Hematopoietic multipotent progenitor cell treated with erythropoietin and hydrocortisone succinate and interleukin-3 and kit ligand, for 4 days (in vitro differentiated cells): ENCODE measurements around the gene EGFLAM.
A peak's percentile ranks its signal among the peaks of the same experiment; 100 is the strongest.

Experiments used
- DNase-seq: peaks from one replicate; pipeline ENCODE4 v3.0.0-alpha.2; 2015

The EGFLAM gene

DNA sequence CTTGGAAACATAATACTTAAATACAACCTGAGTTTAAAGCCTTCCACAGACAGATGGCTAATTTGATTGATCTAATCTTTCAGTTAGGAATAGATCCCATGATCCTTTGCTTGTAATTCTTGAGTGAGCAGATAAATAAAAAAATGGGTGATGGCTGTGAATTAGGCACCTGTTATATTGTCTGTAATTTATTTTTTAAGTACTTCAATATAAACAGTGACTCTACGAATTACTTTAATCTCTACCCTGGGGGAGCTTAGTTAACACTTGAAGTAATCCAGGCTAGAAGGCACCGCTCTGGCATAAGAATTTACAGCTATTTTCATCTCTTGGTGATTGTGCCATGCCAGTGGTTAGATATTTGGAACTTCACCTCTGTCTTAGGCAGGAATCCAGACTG is 9.0 kb downstream of the EGFLAM start:
- no peak for DNase-seq

DNA sequence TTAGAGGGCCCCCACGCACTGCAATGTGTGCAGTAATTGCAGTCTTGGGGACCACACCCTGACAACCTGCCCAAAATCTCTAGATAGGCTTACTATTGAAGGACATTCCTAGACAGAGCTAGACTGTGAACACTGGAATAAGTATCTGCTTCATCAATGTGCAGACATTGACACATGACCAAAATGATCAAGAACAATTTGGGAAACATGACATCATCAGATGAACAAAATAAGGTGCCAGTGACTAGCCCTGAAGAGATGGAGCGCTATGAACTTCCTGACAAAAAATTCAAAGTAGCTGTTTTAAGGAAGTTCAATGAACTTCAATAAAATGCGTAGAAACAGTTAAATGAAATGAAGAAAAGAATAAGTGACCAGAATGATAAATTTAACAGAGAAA is 15.3 kb downstream of the EGFLAM start:
- no peak for DNase-seq

DNA sequence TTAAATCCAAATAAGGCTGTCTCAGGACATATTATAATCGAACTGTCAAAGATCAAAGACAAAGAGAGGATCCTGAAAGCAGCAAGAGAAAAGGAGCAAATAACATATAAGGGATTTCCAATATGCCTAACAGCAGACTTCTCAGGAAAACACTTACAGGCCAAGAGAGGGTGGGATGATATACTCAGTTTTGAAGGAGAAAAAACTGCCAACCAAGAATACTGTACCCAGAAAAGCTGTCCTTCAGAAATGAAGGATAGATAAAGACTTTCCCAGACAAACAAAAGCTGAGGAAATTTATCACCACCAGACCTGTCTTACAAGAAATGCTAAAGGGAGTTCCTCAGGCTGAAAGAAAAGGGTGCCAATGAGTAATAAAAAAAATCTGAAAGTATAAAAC is 16.0 kb downstream of the EGFLAM start:
- DNase-seq, result no peak

DNA sequence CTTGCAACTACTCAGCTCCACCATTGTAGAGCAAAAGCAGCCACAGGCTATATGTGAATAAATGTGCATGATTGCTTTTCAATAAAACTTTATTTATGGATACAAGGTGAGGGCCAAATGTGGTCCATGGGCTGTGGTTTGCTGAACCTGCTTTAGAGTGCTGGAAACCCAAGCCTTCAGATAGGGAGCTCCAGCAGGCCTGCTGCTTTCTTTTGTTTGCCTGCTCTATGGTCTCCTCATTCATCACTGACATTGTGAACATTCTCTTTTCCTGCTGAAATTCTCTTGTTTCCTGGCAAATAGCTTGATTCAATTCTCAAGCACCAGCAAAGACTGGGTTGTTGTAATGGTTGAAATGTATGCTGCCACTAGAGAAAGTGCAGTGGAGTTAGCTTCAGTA is 26.0 kb downstream of the EGFLAM start:
- no peak for DNase-seq

DNA sequence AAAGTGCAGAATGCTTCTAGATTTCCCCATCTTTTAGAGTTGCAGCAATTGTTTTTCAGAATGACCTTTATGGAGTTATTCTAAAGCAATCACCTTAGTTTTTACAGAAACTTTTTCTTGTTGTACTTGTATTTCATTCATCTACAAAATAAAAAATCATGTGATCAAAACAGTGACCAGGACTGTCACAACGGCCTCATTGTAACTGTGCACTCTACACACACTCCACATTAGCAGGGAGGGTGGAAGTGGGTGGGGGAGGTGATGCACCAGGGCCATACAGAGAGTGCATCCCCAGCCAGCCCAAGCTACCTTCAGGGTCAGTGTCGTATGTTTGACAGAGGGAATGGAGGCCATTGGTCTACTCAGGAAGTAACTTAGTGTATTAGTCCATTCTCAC is 26.9 kb downstream of the EGFLAM start:
- DNase-seq, result no peak

DNA sequence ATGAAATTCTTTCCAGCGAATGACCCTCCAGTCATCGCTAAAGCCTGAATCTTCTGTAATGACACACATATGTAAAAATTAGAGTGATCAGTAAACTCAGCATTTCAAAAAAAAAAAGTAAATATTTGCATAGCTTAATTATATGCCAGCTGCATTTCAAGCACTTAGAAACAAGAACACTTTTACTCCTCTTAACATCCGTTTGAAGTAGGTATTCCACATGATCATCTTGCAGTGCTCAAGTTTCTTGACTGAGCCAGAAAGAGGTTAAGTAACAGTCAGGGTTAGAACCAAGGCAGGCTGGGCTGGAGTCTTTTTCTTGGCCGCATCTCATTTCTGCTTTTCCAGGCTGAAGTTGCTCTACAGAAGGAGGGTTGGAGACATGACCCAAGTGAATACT is 27.6 kb downstream of the EGFLAM start:
- DNase-seq, result no peak

DNA sequence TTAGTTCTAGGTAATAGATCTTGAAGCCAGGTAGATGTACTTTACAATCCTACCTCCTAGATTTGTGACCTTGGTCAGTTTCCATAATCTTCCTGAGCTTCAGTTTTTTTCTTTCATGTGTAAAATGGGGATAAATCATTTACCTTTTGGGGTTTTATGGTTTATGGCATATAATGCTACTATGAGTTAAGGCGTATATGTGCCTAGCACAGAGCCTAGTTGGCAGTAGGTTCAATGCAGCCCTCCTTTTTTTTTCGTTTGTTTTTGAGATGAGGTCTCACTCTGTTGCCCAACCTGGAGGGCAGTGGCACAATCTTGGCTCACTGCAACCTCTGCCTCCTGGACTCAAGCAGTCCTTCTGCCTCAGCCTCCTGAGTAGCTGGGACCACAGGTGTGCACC is 28.8 kb downstream of the EGFLAM start:
- no peak for DNase-seq

DNA sequence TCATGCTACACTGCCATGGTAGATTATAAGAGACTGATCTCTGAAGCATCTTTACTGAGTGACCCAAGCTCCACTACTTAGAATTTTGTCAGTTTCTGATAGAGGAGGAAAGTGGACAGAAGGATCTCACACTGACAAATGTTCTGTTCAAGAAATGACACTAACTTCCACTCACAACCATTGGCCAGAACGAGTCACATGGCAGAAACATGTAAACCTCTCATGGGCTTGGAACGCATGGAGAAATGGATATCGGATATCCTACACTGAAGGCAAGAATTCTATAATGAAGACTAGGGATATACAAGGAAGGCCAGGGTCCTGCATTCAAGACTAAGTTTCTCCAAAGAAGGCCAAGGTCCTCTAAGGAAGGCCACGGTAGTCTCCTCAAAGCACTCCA is 31.1 kb downstream of the EGFLAM start:
- no peak for DNase-seq

DNA sequence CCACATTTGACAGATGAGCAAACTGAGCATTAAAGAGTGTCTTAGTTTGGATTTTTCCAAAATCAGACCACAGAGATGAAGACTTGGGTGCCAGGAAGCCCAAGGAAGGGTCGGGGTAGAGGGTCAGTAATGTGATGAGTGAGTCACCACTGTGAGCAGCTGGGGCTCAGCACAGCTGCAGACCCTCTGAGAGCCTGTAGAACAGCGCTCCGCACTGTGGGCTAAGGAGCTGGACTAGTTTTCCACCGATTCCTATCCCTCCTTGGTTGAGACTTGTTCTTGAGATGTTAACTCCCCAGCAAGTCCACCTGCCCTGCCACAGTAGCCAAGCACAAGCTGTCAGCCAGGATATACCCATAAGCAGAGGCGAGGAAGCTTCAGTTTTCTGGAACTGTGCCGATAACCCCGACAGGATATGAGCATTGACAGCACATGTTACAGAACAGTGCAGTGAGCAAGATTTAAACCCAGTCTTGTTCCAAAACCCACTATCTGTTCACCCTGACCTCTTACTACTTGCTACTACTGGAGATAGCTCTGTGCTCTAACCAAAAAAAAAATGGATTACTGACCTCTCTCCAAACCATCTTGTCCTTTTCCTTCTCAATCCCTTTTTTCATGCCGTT is 31.8 kb downstream of the EGFLAM start:
- DNase-seq, result no peak

DNA sequence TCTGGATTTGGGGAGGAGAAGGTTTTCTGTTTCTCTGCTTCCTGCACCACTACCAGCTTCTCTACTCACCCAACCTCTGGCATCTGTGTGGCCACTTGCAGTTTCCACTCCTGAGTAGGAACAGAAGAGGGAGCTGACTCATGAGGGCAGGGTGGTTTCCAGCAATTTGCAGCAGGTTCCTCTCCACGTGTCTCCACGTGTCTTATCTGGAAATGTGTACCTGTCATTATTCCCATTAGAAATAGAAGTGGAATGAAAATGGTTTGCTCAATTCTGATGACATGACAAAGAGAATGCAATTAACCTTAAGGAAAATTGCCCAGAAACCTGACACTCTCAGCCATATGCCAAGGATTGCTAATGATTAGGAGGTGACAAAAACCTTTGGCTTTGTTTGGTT is 33.0 kb downstream of the EGFLAM start:
- no peak for DNase-seq

DNA sequence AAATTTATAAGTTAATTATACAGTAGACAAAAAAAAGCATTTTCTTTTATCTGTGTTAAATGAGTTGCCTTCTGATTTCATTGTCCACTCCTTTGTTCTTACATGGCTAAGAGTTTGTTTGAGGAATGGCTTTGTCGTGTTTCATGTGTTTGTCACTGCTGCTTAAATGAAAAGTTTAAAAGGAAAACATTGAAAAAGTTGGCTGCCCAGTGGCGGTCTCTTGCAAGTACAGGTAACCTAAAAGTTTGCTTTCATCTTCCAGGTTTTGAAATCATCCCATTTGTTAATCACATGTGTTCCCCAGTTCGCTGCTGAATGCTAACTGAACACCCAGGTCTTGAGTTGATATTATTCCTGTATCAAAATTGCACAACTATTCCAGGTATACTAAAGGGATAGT is 33.9 kb downstream of the EGFLAM start:
- DNase-seq, result no peak

DNA sequence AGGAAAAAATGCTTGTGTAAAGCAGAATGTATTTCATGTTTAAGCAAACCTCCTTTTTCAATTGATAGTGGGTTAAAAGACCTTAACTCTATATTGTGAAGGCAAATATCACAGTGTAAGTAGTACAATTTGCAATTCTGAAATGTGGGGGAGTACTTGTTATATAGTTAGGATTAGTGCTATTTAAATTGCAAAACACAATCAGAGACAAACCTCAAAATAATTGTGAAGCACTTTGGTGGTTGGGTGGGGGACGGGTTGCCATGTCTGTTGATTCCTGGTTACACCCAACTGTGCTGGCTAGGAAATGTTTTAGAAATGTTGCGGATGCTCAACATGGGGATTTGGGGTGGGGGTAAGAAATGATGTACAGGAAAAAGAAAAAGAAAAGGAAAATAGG is 37.4 kb downstream of the EGFLAM start:
- no peak for DNase-seq

DNA sequence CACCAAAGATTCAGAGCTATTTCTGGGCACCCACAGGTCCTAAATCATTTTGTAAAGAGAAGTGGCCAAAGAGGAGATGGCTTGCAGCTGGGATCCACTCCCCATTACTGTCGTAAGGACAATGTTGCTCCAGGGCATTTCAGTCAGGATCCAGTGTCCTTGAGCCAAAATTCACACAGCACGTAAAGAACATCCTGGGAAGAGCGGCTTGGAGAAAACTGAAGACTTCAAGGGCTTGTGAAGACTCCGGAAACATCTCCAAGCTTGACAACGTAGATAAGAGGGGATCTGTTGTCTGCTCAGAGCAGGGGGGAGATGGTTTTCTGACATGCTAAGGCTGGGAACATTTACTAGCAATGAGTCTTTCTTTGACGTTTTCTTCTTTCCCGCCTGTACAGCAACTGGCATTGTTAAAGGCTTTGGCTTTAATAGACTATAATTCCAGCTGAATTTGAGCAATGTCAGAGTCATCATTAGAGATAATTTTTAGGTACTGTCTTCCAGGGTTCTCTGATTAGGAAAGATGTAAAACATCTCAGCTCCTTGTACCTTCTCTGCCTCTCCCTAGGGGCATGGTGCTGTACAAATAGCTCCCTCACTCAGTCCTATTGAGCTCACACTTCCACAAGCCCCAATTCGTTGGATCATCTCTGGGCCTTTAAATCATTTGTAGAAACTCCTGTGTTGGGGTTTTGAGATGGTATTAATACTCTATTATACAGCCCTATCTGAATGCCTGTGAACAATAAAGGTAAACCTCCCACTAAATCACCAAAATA is 39.7 kb downstream of the EGFLAM start:
- peak; percentile 8 for DNase-seq

DNA sequence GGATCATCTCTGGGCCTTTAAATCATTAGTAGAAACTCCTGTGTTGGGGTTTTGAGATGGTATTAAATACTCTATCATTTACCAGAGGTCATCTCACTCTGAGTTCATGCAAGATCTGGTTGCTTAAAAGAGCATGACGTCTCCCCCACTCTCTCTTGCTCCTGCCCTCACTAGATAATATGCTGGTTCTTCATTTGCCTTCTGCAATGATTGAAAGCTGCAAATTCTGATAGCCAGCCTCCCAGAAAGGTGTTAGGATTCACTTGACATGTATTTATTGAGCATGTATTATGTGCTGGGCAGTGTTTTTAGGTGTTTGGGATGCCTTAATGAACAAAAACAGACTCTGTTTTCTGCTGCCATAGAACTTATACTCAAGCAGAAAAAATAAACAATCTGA is 41.2 kb downstream of the EGFLAM start:
- DNase-seq, result no peak

DNA sequence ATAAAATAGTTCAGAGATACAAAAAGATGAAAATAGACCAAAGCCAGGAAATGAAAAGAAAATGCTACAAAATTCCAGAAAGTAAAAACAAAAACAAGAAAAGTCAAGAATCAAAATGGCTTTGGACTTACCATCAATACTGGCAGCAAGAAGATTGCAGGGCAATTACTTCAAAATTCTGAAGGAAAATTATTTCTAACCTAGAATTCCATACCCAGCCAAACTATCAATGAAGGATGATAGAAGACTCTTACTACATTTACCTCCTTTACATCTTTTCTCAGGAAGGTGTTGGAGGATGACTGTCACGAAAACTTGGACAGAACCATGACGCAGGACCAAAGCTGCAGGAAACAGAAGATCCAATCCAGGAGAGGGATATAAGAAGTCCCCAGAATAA is 46.8 kb downstream of the EGFLAM start:
- no peak for DNase-seq

DNA sequence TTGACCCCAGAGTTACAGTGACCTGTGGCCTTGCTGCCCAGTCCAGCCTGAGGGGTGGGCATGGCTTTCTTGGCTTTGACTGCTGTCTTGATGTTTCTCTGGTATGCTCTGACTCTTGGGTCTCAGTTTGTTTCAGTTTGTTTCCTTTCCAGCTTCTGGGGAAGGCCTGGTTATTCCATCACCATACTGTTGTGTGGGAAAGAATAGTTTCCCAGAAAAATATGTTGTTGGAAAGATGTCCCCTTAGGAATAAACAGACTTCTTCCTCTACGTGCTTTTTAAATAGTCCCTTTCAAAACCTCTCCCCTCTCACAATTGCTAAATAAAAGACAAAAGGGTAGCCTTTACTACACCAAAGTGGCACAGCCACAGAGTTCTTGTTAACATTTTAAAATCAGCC is 49.5 kb downstream of the EGFLAM start:
- DNase-seq, result no peak

DNA sequence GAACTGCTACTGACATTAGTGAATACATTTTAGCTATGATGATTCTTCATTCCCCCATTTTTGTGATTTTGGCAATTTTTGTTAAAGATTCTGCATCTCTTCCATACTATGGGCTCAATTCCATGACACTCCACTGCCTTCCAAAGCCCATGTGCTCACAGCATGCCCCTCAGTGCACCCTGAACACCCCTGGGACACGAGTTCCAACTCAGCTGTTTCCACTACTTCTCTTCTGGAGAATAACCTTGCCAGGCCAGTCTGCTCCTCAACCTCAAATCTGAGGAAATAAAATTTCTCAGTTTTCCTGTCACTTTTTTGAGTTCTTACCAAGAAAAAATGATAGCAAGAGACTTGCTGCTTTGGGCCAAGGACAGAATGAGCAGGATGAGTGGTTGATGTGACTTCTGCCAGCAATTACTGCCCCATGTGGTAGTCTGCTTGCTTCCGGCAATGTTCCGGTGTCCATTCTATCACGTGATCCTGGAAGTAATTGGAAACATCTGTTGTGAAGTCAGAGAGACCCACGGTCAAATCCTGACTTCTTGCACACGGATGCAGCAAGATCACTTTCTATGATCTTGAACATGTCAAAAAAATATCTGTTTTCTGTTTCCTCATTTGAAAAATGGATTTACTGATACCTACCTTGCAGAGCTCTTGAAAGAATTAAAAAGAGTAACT is 58.3 kb downstream of the EGFLAM start:
- DNase-seq, result no peak

DNA sequence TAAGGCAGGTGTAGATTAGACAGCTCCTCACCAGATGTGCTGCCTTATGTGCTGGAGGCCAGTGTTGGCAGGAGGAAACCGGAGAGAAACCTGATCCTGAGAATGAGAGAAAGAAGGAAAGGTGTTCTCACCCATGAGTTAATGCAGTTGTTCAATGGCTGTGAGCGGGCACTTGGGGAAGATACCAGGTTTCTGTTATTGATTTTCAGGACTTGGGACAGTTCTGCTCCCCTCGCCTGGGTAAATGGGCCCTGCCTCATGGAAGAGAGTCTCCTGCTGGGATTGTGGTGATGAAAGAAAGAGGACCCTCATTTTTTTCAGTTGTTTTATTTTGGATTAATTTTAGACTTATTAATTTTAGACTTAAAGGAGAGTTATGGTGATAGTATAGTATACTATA is 59.5 kb downstream of the EGFLAM start:
- DNase-seq, result no peak

DNA sequence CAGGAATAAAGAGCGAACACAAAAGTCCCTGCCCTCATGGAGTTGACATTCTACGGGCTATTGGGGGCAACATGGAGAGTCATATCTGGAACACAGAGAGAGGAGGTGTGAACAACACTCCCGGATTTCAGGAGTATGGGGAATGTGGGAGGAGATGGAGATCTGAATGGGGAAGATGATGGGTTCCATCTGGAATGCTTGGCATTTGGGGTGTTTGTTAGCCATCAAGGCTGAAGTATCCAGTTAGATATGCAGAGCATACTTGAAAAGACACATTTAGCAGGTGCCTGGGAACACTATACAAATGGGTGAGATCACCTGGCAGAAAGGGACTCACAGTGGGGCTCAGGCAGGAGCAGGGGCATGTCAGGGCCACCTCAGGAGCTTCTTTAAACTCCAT is 61.1 kb downstream of the EGFLAM start:
- DNase-seq, result no peak

DNA sequence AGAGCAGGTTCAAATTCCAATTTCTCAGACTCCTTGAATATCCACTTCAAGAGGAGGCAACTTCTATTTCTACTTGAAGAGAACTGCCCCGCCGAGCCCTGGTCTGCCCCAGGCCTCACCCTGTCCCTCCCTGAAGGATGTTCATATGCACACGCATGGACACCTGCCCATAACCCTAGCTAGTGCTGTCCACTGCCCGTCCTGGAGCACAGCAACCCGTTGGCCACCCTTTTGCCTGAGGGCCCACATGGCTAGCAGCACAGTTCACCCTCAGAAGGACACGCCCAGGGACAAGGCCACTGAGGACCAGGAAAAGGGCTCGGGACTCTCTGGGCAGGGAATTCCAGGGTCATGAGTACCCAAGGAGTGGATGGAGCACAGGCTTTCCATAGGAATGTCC is 63.6 kb downstream of the EGFLAM start:
- no peak for DNase-seq

DNA sequence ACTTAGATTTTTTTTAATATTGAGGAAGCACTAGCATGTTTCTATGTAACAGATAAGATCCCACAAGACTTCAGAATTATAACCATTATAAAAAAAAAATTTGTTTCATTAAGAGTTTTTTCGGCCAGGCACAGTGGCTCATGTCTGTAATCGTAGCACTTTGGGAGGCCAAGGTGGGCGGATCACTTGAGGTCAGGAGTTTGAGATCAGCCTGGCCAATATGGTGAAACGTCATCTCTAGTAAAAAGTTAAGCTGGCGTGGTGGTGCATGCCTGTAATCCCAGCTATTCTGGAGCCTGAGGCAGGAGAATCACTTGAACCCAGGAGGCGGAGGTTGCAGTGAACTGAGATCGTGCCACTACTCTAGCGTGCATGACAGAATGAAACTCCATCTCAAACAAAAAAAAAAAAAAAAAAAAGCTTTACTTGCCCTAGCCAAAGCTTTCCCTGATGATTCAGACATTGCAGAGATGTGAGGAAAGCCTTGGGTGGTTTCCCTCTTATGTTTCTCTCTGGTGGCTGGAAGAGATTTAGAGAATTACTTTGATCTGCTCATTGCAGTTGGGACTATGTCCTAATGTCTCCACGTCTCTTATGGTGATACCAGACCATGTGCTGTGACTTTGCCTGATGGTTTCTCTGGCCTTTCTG is 65.4 kb downstream of the EGFLAM start:
- no peak for DNase-seq

DNA sequence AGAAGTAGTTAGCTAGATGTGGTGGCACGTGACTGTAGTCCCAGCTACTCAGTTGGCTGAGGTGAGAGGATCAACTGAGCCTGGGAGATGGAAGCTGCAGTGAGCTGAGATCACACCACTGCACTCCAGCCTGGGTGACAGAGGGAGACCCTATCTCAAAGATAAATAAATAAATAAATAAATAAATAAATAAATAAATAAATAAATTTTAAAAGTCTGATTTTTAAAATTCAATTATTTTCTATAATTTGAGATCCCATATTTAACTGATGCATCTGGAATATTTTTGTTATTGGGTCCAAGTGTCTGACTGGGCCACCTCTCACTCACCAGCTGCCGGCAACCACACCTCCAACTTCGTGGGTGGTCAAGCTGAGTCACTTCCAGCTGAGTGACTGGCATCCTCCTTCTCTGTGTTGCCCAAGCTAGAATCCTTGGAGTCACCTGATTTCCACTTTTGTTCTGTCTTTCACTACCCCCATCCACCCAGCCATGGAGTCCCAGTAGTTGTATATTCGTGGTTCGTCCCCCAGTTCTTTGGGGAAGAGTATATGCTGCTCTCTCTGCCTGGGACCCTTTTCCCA is 70.9 kb downstream of the EGFLAM start:
- no peak for DNase-seq

DNA sequence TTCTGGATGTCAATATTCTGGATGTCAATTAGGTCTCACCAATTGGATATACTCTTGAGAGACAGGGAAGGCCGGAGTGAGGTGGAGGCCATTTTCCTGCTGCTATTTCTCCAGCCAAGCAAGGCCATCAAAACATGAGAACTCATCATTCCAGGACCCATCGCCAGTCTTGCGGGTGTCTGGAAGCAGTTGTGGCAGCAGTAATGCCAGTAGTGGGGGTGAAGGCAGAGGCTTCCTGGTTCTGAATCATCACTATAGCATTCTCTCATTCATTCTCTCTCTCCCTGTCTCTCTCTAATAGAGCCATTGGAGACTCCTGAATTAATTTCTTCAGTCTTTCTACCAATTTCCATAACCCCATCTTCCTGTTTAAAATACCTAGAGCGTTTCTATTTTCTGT is 71.8 kb downstream of the EGFLAM start:
- no peak for DNase-seq

DNA sequence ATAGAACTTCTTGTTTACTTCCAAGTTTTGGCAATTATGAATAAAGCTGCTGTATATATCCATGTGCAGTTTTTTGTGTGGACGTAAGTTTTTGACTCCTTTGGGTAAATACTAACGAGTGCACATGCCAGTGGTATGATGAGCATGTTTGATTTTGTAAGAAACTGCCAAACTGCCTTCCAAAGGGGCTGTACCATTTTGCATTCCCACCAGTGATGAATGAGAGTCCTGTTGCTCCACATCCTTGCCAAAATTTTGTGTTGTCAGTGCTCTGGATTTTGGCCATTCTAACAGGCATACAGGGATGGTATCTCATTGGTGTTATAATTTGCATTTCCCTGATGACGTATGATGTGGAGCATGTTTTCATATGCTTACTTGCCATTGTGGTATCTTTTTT is 73.5 kb downstream of the EGFLAM start:
- DNase-seq, result no peak
